GM23338 (cell line): ENCODE measurements around the gene USP6. TPM values are rescaled to one million over a fixed set of nuclear protein-coding genes. Genes with fewer than 3 reads are reported as not detected.

ENCODE experiments used
- CREB1 ChIP-seq: fragments of 250-450 bp; sonication (Bioruptor Pico); IDR thresholded peaks from 2 replicates; pipeline ENCODE4 v1.5.0; 2020; ENCODE audit warnings: low read depth, mild to moderate bottlenecking, moderate library complexity
- ETS1 ChIP-seq: IDR thresholded peaks from 2 replicates; pipeline ENCODE4 v1.6.1; 2016; ENCODE audit warnings: antibody characterized with exemption
- EZH2phosphoT487 ChIP-seq: fragments of 200-600 bp; sonication (generic); IDR thresholded peaks from one replicate; pipeline ENCODE4 v1.8.1; 2018; ENCODE audit warnings: antibody characterized with exemption; ENCODE audit not compliant: unreplicated experiment
- JUNB ChIP-seq: IDR thresholded peaks from one replicate; pipeline ENCODE4 v1.6.1; 2016; ENCODE audit warnings: antibody characterized with exemption; ENCODE audit not compliant: unreplicated experiment
- NANOG ChIP-seq: IDR thresholded peaks from 2 replicates; pipeline ENCODE4 v1.6.1; 2016; ENCODE audit warnings: antibody characterized with exemption, borderline replicate concordance
- POLR2AphosphoS5 ChIP-seq: IDR thresholded peaks from 2 replicates; pipeline ENCODE4 v1.6.1; 2016; ENCODE audit warnings: antibody characterized with exemption, low read depth
- STAT1 ChIP-seq: IDR thresholded peaks from one replicate; pipeline ENCODE4 v1.6.1; 2016; ENCODE audit warnings: antibody characterized with exemption; ENCODE audit not compliant: unreplicated experiment
- ZNF331 ChIP-seq: fragments of 250-450 bp; sonication (Bioruptor Pico); IDR thresholded peaks from 2 replicates; pipeline ENCODE4 v1.5.0; 2020; ENCODE audit warnings: low read depth, mild to moderate bottlenecking, moderate library complexity
- polyA plus RNA-seq: library from polyadenylated mRNA; unstranded; fragments of >200 nt; fragmentation: Nextera tagmentation; extraction: Ambion mirVana; gene quantifications from 2 replicates; pipeline ENCODE4 v1.2.1, GENCODE V29; 2016
- total RNA-seq: library from RNA; depleted of rRNA; stranded (reverse); fragments of >200 nt; shearing (Covaris generic); gene quantifications from 2 replicates; pipeline ENCODE4 v1.2.3, GENCODE V29; 2014
- TF ChIP-seq, protein P1 (sequence below): fragments of 250-450 bp; sonication (Bioruptor Pico); IDR thresholded peaks from 2 replicates; pipeline ENCODE4 v1.5.0; 2020; ENCODE audit warnings: mild to moderate bottlenecking, moderate library complexity
- TF ChIP-seq, protein P2 (sequence below): IDR thresholded peaks from one replicate; pipeline ENCODE4 v1.6.1; 2018; ENCODE audit warnings: antibody characterized with exemption; ENCODE audit not compliant: unreplicated experiment

USP6 gene
- total and polyA plus RNA-seq, 2 experiments from 2014 or later: 0.94 to 1.3 TPM

DNA sequence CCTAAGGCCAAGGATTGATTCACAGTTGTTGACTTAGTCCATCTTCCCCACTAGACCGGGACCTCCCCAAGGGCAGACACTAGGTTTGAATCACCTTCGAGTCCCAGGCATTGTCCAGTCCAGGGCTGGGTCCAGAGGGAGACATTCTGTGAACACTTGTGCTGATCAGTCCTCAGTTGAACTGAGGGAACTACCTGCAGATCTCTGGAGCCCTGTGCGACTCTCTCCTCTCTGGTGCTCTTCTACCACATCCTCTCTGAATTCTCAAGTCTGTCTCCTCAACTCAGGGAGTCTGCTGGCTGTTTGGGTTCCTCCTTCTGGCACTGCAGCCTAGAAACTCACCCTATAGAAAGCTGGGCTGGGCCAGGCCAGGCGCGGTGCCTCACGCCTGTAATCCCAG lies 15.0 kb upstream of the USP6 start (continued):
- TF ChIP-seq, protein P1, sequence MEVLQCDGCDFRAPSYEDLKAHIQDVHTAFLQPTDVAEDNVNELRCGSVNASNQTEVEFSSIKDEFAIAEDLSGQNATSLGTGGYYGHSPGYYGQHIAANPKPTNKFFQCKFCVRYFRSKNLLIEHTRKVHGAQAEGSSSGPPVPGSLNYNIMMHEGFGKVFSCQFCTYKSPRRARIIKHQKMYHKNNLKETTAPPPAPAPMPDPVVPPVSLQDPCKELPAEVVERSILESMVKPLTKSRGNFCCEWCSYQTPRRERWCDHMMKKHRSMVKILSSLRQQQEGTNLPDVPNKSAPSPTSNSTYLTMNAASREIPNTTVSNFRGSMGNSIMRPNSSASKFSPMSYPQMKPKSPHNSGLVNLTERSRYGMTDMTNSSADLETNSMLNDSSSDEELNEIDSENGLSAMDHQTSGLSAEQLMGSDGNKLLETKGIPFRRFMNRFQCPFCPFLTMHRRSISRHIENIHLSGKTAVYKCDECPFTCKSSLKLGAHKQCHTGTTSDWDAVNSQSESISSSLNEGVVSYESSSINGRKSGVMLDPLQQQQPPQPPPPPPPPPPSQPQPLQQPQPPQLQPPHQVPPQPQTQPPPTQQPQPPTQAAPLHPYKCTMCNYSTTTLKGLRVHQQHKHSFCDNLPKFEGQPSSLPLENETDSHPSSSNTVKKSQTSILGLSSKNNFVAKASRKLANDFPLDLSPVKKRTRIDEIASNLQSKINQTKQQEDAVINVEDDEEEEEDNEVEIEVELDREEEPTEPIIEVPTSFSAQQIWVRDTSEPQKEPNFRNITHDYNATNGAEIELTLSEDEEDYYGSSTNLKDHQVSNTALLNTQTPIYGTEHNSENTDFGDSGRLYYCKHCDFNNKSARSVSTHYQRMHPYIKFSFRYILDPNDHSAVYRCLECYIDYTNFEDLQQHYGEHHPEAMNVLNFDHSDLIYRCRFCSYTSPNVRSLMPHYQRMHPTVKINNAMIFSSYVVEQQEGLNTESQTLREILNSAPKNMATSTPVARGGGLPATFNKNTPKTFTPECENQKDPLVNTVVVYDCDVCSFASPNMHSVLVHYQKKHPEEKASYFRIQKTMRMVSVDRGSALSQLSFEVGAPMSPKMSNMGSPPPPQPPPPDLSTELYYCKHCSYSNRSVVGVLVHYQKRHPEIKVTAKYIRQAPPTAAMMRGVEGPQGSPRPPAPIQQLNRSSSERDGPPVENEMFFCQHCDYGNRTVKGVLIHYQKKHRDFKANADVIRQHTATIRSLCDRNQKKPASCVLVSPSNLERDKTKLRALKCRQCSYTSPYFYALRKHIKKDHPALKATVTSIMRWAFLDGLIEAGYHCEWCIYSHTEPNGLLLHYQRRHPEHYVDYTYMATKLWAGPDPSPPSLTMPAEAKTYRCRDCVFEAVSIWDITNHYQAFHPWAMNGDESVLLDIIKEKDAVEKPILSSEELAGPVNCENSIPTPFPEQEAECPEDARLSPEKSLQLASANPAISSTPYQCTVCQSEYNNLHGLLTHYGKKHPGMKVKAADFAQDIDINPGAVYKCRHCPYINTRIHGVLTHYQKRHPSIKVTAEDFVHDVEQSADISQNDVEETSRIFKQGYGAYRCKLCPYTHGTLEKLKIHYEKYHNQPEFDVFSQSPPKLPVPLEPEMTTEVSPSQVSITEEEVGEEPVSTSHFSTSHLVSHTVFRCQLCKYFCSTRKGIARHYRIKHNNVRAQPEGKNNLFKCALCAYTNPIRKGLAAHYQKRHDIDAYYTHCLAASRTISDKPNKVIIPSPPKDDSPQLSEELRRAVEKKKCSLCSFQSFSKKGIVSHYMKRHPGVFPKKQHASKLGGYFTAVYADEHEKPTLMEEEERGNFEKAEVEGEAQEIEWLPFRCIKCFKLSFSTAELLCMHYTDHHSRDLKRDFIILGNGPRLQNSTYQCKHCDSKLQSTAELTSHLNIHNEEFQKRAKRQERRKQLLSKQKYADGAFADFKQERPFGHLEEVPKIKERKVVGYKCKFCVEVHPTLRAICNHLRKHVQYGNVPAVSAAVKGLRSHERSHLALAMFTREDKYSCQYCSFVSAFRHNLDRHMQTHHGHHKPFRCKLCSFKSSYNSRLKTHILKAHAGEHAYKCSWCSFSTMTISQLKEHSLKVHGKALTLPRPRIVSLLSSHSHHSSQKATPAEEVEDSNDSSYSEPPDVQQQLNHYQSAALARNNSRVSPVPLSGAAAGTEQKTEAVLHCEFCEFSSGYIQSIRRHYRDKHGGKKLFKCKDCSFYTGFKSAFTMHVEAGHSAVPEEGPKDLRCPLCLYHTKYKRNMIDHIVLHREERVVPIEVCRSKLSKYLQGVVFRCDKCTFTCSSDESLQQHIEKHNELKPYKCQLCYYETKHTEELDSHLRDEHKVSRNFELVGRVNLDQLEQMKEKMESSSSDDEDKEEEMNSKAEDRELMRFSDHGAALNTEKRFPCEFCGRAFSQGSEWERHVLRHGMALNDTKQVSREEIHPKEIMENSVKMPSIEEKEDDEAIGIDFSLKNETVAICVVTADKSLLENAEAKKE: no peak
- TF ChIP-seq, protein P2, sequence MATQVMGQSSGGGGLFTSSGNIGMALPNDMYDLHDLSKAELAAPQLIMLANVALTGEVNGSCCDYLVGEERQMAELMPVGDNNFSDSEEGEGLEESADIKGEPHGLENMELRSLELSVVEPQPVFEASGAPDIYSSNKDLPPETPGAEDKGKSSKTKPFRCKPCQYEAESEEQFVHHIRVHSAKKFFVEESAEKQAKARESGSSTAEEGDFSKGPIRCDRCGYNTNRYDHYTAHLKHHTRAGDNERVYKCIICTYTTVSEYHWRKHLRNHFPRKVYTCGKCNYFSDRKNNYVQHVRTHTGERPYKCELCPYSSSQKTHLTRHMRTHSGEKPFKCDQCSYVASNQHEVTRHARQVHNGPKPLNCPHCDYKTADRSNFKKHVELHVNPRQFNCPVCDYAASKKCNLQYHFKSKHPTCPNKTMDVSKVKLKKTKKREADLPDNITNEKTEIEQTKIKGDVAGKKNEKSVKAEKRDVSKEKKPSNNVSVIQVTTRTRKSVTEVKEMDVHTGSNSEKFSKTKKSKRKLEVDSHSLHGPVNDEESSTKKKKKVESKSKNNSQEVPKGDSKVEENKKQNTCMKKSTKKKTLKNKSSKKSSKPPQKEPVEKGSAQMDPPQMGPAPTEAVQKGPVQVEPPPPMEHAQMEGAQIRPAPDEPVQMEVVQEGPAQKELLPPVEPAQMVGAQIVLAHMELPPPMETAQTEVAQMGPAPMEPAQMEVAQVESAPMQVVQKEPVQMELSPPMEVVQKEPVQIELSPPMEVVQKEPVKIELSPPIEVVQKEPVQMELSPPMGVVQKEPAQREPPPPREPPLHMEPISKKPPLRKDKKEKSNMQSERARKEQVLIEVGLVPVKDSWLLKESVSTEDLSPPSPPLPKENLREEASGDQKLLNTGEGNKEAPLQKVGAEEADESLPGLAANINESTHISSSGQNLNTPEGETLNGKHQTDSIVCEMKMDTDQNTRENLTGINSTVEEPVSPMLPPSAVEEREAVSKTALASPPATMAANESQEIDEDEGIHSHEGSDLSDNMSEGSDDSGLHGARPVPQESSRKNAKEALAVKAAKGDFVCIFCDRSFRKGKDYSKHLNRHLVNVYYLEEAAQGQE: no peak
- TF ChIP-seq CREB1 (no peak), EZH2phosphoT487 (no peak), NANOG (no peak), ETS1 (no peak), POLR2AphosphoS5 (no peak), JUNB (no peak), ZNF331 (no peak), STAT1 (no peak)
